Measurements from ENCODE around the gene MYZAP.

DNA sequence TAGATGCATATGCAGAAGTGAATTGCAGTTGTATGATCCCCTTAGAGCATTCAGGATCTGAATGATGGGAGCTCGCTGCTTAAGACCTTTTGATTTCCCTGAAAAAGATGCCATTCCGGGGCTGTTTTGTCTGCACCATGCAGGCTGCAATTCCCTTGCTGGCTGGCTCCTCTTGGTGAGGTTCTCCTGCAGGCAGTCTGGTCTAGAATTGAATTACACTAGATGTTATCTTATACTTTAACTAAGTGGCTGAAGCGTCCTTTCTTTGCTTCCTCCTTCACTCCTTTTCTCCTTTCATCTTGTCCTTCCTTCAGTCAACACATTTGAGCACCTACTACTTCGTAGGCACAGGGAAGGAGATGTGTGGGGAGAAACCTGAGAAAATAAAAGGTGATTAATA, 18.6 kb upstream of the MYZAP start:
- TF ChIP-seq, protein P1, sequence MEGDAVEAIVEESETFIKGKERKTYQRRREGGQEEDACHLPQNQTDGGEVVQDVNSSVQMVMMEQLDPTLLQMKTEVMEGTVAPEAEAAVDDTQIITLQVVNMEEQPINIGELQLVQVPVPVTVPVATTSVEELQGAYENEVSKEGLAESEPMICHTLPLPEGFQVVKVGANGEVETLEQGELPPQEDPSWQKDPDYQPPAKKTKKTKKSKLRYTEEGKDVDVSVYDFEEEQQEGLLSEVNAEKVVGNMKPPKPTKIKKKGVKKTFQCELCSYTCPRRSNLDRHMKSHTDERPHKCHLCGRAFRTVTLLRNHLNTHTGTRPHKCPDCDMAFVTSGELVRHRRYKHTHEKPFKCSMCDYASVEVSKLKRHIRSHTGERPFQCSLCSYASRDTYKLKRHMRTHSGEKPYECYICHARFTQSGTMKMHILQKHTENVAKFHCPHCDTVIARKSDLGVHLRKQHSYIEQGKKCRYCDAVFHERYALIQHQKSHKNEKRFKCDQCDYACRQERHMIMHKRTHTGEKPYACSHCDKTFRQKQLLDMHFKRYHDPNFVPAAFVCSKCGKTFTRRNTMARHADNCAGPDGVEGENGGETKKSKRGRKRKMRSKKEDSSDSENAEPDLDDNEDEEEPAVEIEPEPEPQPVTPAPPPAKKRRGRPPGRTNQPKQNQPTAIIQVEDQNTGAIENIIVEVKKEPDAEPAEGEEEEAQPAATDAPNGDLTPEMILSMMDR (IDR thresholded peaks at IDR 0.05): no peak
- no peak for TF ChIP-seq POLR2A (IDR thresholded peaks at IDR 0.05)
